Mesothelial cell of epicardium (in vitro differentiated cells): ENCODE measurements around the gene BEAN1. TPM values are rescaled to one million over a fixed set of nuclear protein-coding genes. Genes with fewer than 3 reads are reported as not detected.

Source experiments
- DNase-seq, 2 experiments: peaks; one replicate each; pipeline ENCODE4 v3.0.0; 2021; ENCODE audit warnings: low spot score in 2 of 2; ENCODE audit not compliant: unreplicated experiment in 2 of 2
- H3K27ac Mint-ChIP-seq: 2 replicates; pipeline ENCODE4 v1.8.0; 2021; ENCODE audit warnings: mixed read lengths
- H3K27me3 Mint-ChIP-seq: 2 replicates; pipeline ENCODE4 v1.8.0; 2021; ENCODE audit warnings: low read depth, mixed read lengths
- H3K36me3 Mint-ChIP-seq: 2 replicates; pipeline ENCODE4 v1.8.0; 2021; ENCODE audit warnings: mixed read lengths
- H3K4me1 Mint-ChIP-seq: 2 replicates; pipeline ENCODE4 v1.8.0; 2021; ENCODE audit warnings: mixed read lengths
- H3K4me3 Mint-ChIP-seq: 2 replicates; pipeline ENCODE4 v1.8.0; 2021; ENCODE audit warnings: mild to moderate bottlenecking, moderate library complexity, mixed read lengths
- H3K9me3 Mint-ChIP-seq: 2 replicates; pipeline ENCODE4 v1.8.0; 2021; ENCODE audit warnings: mixed read lengths
- total RNA-seq: library from RNA; stranded (reverse); gene quantifications from 3 replicates; pipeline ENCODE4 v1.2.1, GENCODE V29; 2021
- TF ChIP-seq, protein P1 (sequence below): fragments of 200-600 bp; sonication (generic); IDR thresholded peaks from one replicate; pipeline ENCODE4 v1.5.0; 2021; ENCODE audit warnings: antibody characterized with exemption; ENCODE audit not compliant: unreplicated experiment

The BEAN1 gene
- total RNA-seq, 1 donor from 2014 or later = 1.1 TPM

DNA sequence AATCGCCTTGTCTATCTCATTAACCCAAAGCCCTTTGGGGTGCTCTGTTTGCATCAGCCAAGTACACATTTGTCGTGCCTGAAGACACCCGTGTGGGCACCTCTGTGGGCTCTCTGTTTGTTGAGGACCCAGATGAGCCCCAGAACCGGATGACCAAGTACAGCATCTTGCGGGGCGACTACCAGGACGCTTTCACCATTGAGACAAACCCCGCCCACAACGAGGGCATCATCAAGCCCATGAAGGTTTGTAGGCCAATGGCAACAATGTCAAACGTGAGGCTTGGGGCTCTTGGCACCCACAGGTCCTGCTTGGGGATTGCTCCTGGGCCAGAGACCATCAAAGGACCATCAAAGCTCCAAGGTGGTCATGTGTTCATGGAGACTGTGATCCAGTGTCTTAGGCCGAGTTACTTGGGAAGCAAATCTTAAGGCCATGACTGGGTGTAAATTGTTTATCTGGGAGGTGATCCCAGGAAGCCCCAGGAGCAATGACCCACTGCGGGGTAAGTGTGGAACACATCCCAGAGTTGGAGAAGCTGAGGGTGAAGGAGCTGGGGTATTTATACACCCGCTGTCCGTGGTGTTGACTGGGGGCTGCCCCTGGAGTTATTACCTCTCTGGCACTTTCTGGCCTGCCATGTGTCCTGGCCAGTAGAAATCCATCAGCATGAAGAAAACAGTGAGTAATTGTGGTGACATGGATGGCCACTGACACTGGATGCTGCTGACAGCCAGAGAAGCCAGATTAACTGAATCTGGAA is 36.6 kb upstream of the BEAN1 start:
- Mint-ChIP-seq H3K9me3 (no peaks in the 10 kb centered on the region), H3K4me1 (no peaks in the 10 kb centered on the region), H3K27me3 (no peaks in the 10 kb centered on the region), H3K4me3 (no peak overlapping the region), H3K36me3 (no peaks in the 10 kb centered on the region), H3K27ac (no peak overlapping the region)
- TF ChIP-seq, protein P1, sequence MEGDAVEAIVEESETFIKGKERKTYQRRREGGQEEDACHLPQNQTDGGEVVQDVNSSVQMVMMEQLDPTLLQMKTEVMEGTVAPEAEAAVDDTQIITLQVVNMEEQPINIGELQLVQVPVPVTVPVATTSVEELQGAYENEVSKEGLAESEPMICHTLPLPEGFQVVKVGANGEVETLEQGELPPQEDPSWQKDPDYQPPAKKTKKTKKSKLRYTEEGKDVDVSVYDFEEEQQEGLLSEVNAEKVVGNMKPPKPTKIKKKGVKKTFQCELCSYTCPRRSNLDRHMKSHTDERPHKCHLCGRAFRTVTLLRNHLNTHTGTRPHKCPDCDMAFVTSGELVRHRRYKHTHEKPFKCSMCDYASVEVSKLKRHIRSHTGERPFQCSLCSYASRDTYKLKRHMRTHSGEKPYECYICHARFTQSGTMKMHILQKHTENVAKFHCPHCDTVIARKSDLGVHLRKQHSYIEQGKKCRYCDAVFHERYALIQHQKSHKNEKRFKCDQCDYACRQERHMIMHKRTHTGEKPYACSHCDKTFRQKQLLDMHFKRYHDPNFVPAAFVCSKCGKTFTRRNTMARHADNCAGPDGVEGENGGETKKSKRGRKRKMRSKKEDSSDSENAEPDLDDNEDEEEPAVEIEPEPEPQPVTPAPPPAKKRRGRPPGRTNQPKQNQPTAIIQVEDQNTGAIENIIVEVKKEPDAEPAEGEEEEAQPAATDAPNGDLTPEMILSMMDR = no peak
- DNase-seq = no peak

DNA sequence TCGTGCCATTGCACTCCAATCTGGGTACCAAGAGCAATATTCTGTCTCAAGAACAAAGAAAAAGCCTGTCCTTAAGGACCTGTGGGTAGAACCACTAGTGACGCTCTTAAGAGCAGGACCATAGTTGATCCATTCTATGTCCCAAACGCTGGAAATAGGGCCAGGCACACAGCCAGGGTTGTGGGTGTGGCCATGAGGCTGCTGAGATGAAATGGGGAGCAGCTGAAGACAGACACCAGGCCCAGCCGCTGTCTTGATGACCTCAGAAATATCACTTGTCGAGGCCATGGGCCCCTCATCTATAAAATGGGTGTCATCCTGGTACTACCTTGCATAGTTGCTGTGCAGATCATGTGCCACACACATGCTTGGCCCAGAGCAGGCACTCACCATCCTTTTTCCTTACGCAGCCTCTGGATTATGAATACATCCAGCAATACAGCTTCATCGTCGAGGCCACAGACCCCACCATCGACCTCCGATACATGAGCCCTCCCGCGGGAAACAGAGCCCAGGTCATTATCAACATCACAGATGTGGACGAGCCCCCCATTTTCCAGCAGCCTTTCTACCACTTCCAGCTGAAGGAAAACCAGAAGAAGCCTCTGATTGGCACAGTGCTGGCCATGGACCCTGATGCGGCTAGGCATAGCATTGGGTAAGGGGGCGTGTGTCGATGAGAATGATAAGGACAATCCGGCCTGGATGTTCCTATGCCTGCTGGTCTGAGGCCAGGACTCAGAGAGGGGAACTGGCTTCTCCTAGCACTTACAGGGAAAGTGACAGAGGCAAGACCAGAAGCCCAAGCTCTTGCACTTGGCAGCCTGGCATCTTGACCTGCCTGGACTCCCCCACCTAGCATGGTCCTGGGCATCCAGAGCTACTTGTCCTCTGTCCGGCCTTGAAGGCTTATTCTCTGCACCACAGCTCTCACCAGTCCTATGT is 35.1 kb upstream of the BEAN1 start:
- DNase-seq = no peak
- no peaks in the 10 kb centered on the region for H3K9me3 Mint-ChIP-seq
- no peaks in the 10 kb centered on the region for H3K4me1 Mint-ChIP-seq
- H3K36me3 Mint-ChIP-seq = no peaks in the 10 kb centered on the region
- H3K4me3 Mint-ChIP-seq = no peak overlapping the region
- TF ChIP-seq, protein P1 = no peak
- no peak overlapping the region for H3K27ac Mint-ChIP-seq
- H3K27me3 Mint-ChIP-seq = no peaks in the 10 kb centered on the region

DNA sequence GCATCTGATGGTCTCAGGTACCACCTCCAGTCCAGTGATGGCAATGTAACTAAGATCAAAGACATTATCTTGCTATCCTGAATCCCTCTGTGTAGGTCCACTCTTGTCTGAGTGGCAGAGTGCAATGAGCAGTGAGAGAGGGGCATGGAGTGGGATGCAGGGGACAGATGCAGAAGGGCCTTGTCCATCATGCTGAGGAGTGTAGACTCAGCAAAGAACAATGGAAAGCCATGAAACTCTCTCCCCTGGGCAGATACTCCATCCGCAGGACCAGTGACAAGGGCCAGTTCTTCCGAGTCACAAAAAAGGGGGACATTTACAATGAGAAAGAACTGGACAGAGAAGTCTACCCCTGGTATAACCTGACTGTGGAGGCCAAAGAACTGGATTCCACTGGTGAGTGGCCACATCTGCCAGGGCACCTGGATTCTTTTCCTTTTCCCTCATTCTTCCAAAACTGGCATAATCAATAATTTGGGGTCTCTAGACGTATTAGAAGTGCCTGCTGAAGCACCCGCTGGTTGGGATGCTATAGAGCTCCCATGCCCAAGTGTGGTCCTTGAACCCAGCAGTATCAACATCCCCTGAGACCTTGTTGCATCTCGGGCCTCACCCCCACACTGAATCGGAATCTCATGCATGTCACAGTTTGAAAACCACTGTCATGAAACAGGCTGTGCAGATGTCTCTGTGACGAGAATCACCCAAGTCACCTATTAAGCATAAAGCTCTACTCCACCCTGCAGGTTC is 31.1 kb upstream of the BEAN1 start:
- H3K4me1 Mint-ChIP-seq = peaks cover 2% of the 10 kb centered on the region
- H3K27ac Mint-ChIP-seq = no peak overlapping the region
- no peaks in the 10 kb centered on the region for H3K27me3 Mint-ChIP-seq
- H3K36me3 Mint-ChIP-seq = no peaks in the 10 kb centered on the region
- TF ChIP-seq, protein P1 = no peak
- no peaks in the 10 kb centered on the region for H3K9me3 Mint-ChIP-seq
- H3K4me3 Mint-ChIP-seq = no peak overlapping the region
- peak in 1 of 2 experiments; percentile 2 for DNase-seq

DNA sequence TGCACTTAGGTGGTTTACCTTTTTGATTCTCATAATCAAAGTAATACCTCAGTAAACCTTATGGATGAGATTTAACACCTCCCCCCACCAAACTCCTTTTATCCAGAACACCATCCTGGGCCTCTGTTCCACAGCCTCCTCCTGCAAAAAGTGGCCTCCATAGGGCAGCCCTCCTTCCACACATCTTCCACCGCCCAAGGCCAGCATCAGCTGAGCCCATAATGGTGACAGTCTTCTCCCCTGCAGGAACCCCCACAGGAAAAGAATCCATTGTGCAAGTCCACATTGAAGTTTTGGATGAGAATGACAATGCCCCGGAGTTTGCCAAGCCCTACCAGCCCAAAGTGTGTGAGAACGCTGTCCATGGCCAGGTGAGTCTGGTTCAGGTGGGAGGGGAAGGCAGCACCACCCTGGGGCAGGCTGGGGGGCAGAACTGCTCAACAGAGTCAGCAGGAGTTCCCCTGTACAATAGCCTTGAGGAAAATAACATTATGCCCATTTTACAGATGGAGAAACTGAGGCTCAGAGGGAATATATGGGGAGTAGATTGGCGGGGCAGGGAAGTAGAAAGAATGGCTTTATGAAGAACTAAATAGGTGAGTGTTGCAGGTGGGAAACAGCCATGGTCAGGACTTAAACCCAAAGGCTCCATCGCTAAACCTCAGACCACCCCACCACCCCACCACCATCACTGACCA is 29.2 kb upstream of the BEAN1 start:
- no peaks in the 10 kb centered on the region for H3K36me3 Mint-ChIP-seq
- TF ChIP-seq, protein P1 = no peak
- DNase-seq = peak in 1 of 2 experiments; percentile 24
- H3K27ac Mint-ChIP-seq = no peak overlapping the region
- H3K9me3 Mint-ChIP-seq = no peaks in the 10 kb centered on the region
- H3K4me1 Mint-ChIP-seq = peaks cover 5% of the 10 kb centered on the region
- no peaks in the 10 kb centered on the region for H3K27me3 Mint-ChIP-seq
- no peak overlapping the region for H3K4me3 Mint-ChIP-seq

DNA sequence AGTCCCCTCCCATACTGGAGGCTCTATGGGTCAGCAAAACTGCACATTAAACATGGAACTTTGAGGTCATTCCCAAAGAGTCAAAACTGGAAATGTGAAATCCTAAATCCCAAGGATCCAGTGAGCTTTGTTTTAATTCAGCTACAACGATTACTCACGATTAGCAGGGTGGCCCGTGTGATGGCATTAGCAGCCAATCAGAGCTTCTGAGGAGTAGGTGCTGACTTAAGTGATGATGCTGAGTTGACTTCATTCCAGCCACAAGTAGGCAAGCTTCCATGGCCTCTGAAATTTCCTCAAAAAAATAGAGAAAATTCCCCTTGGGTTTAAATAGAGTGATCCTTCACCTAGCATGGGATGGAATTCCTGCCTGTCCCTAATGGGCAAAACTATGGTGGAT is 28.1 kb upstream of the BEAN1 start:
- Mint-ChIP-seq H3K27me3 (no peaks in the 10 kb centered on the region), H3K4me3 (no peak overlapping the region), H3K36me3 (no peaks in the 10 kb centered on the region), H3K4me1 (peaks cover 5% of the 10 kb centered on the region), H3K27ac (no peak overlapping the region), H3K9me3 (no peaks in the 10 kb centered on the region)
- TF ChIP-seq, protein P1 = no peak
- no peak for DNase-seq
